Muscle of leg (tissue), 11 donors: Measurements from ENCODE around the gene TGFBR3L. TPM values are rescaled to one million over a fixed set of nuclear protein-coding genes. Genes with fewer than 3 reads are reported as not detected.
A peak's percentile ranks its signal among the peaks of the same experiment; 100 is the strongest.

Experiments
- DNase-seq: peaks from one replicate; pipeline ENCODE4 v3.0.0; 2013
- H3K27ac ChIP-seq: one replicate; pipeline ENCODE4 v1.5.1; 2013; ENCODE audit warnings: mild to moderate bottlenecking, low read length, control low read depth
- H3K27me3 ChIP-seq: one replicate; pipeline ENCODE4 v1.6.1; 2013; ENCODE audit warnings: low read length; ENCODE audit not compliant: control insufficient read depth, insufficient read depth
- H3K36me3 ChIP-seq: one replicate; pipeline ENCODE4 v1.6.1; 2013; ENCODE audit warnings: low read length; ENCODE audit not compliant: control insufficient read depth, insufficient read depth
- H3K4me1 ChIP-seq: one replicate; pipeline ENCODE4 v1.6.1; 2013; ENCODE audit warnings: low read length; ENCODE audit not compliant: control insufficient read depth, insufficient read depth
- H3K4me3 ChIP-seq: one replicate; pipeline ENCODE4 v1.5.1; 2013; ENCODE audit warnings: low read length, control low read depth
- H3K9me3 ChIP-seq: replicated peaks from 2 replicates; pipeline ENCODE4 v1.6.1; 2013; ENCODE audit warnings: low read depth, low read length; ENCODE audit not compliant: control insufficient read depth
- WGBS: methylation state at CpG from one replicate; pipeline ENCODE4 v1.1.5; 2013; ENCODE audit warnings: missing lambda C conversion rate; ENCODE audit not compliant: insufficient coverage; 5-methylcytosine and 5-hydroxymethylcytosine counted together
- polyA plus RNA-seq, 8 donors: library from polyadenylated mRNA; unstranded; fragments of 120-200 nt; gene quantifications; one replicate each; pipeline versions ENCODE4 v1.2.1 to v1.2.3, GENCODE V29; 2013; ENCODE audit warnings: inconsistent platforms in 1 of 8, low replicate concordance in 1 of 8; ENCODE audit not compliant: insufficient read length in 8 of 8, insufficient read depth in 1 of 8
- total RNA-seq: library from RNA; stranded (reverse); fragments of 120-200 nt; gene quantifications from one replicate; pipeline ENCODE4 v1.2.4, GENCODE V29; 2013

The TGFBR3L gene
- total and polyA plus RNA-seq, 9 donors: 0.09 to 0.73 (median 0.43) TPM; not detected in 1

DNA sequence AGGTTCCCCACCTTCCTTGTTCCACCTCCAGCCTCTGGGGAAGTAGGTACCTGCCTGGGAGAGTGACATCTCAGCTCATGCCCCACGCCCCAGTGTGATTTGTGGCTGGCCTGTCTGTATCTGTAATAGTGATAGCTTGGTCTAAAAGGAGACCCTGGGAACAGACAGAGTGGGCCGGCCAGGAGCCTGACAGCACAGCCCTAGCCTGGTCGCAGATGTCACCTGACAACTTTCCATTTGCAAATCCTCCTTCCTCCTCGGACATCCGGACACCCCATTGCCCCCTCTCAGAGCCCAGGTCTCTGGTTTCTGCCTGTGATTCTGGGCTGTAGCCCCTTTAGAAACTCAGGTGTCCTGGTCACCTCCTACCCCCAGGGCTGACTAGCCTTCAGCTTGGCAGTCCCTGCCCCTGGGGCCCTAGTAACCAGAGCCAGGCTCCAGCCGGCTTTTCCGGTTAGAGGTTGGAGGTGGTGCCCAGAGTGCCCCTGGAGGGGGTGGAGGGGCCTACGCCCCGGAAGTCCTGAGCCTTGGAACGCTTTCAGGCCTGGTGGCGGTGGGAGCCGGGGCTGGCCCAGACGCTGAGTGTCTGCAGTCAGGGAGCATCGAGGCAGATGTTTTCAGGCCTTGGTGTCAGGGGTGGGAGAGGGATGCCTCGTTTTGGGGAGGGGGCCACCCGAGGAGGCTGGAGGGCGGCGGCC is 19.9 kb upstream of the TGFBR3L start:
- Histone ChIP-seq H3K4me3 (no peak overlapping the region), H3K4me1 (no peaks in the 10 kb centered on the region), H3K9me3 (no peaks in the 10 kb centered on the region), H3K36me3 (no peaks in the 10 kb centered on the region), H3K27ac (no peak overlapping the region), H3K27me3 (peaks cover 5% of the 10 kb centered on the region)
- DNase-seq: no peak
- WGBS: 46% methylated on average over 18 of the region's 18 CpGs

DNA sequence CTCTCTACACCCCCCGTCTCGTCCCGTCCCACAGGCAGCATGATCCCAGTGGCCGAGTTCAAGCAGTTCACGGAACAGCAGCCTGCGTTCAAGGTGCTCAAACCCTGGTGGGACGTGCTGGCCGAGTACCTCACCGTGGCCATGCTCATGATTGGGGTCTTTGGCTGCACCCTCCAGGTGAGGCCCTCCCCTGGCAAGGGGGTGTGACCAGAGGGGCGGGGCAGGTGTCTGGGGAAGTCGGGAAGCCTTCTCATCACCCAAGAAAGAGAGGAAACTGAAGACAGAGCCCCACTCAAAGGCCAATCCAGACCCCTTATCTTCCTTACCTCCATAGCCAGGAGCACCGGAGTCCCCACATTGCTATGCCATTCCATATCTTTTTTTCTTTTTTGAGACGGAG is 19.1 kb upstream of the TGFBR3L start:
- no peak overlapping the region for H3K4me3 ChIP-seq
- no peaks in the 10 kb centered on the region for H3K36me3 ChIP-seq
- H3K27me3 ChIP-seq: peaks cover 5% of the 10 kb centered on the region
- 89% methylated on average over 8 of the region's 13 CpGs for WGBS
- no peaks in the 10 kb centered on the region for H3K9me3 ChIP-seq
- no peak overlapping the region for H3K27ac ChIP-seq
- peaks cover 4% of the 10 kb centered on the region for H3K4me1 ChIP-seq
- DNase-seq: no peak

DNA sequence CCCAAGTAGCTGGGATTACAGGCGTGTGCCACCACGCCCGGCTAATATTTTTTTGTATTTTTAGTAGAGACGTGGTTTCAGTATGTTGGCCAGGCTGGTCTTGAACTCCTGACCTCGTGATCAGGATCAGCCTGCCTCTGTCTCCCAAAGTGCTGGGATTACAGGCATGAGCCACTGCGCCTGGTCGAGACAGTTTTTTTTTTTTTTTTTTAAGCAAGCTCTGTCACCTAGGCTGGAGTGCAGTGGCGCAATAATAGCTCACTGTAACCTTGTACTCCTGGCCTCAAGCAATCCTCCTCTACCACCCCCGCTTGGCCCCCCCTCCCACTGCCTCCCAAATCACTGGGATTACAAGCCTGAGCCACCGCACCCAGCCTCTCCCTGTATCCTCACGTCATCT is 17.3 kb upstream of the TGFBR3L start:
- no peak overlapping the region for H3K27ac ChIP-seq
- no peak overlapping the region for H3K4me3 ChIP-seq
- H3K4me1 ChIP-seq: peaks cover 12% of the 10 kb centered on the region
- no peaks in the 10 kb centered on the region for H3K9me3 ChIP-seq
- no peaks in the 10 kb centered on the region for H3K27me3 ChIP-seq
- WGBS: 87% methylated on average over 7 of the region's 11 CpGs
- H3K36me3 ChIP-seq: no peaks in the 10 kb centered on the region
- no peak for DNase-seq

DNA sequence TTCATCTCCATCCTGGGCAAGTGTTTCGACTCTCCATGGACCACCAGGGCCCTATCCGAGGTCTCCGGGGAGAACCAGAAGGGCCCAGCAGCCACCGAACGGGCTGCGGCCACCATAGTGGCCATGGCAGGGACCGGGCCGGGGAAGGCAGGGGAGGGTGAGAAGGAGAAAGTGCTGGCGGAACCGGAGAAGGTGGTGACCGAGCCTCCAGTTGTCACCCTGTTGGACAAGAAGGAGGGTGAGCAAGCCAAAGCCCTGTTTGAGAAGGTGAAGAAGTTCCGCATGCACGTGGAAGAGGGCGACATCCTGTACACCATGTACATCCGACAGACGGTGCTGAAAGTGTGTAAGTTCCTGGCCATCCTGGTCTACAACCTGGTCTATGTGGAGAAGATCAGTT is 15.7 kb upstream of the TGFBR3L start:
- H3K27me3 ChIP-seq: no peaks in the 10 kb centered on the region
- no peaks in the 10 kb centered on the region for H3K36me3 ChIP-seq
- H3K9me3 ChIP-seq: no peaks in the 10 kb centered on the region
- no peak for DNase-seq
- 95% methylated on average over 15 of the region's 16 CpGs for WGBS
- no peak overlapping the region for H3K27ac ChIP-seq
- peaks cover 21% of the 10 kb centered on the region for H3K4me1 ChIP-seq
- no peak overlapping the region for H3K4me3 ChIP-seq

DNA sequence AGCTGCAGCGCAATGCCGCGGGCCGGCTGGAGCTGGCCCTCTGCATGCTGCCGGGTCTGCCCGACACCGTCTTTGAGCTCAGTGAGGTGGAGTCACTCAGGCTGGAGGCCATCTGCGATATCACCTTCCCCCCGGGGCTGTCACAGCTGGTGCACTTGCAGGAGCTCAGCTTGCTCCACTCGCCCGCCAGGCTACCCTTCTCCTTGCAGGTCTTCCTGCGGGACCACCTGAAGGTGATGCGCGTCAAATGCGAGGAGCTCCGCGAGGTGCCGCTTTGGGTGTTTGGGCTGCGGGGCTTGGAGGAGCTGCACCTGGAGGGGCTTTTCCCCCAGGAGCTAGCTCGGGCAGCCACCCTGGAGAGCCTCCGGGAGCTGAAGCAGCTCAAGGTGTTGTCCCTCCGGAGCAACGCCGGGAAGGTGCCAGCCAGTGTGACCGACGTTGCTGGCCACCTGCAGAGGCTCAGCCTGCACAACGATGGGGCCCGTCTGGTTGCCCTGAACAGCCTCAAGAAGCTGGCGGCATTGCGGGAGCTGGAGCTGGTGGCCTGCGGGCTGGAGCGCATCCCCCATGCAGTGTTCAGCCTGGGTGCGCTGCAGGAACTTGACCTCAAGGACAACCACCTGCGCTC is 14.8 kb upstream of the TGFBR3L start:
- no peak for DNase-seq
- Histone ChIP-seq H3K4me3 (no peak overlapping the region), H3K4me1 (peaks cover 26% of the 10 kb centered on the region), H3K9me3 (no peaks in the 10 kb centered on the region), H3K27me3 (no peaks in the 10 kb centered on the region), H3K36me3 (no peaks in the 10 kb centered on the region), H3K27ac (no peak overlapping the region)
- WGBS: 87% methylated on average over 34 of the region's 34 CpGs

DNA sequence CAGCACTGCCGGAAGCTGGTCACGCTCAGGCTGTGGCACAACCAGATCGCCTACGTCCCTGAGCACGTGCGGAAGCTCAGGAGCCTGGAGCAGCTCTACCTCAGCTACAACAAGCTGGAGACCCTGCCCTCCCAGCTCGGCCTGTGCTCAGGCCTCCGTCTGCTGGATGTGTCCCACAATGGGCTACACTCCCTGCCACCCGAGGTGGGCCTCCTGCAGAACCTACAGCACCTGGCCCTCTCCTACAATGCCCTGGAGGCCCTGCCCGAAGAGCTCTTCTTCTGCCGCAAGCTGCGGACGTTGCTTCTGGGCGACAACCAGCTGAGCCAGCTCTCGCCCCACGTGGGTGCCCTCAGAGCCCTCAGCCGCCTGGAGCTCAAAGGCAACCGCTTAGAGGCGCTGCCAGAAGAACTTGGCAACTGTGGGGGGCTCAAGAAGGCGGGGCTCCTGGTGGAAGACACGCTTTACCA is 14.2 kb upstream of the TGFBR3L start:
- DNase-seq: peak; percentile 23
- 68% methylated on average over 19 of the region's 21 CpGs for WGBS
- no peaks in the 10 kb centered on the region for H3K9me3 ChIP-seq

DNA sequence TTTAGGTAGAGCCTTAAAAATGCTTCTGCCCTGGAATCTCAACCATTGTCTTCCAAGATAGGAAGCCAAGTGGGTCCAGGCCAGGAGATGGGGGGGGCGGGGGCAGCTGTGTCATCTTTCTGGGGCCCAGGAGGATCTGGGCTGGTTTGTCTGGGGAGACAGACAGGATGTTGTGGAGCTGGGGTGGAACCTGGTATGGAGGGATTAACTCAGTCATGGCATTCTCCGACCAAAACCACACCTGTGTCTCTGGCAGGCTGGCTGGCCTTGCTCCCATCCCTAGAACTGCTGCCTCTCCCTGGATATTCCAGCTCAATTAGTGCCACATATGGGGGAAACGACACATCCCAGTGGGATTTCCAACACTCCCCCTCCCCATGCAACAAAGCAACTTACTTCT is 13.7 kb upstream of the TGFBR3L start:
- H3K27ac ChIP-seq: no peak overlapping the region
- H3K9me3 ChIP-seq: no peaks in the 10 kb centered on the region
- WGBS: 33% methylated on average over 1 of the region's 3 CpGs
- no peak for DNase-seq
- H3K36me3 ChIP-seq: peaks cover 7% of the 10 kb centered on the region
- H3K27me3 ChIP-seq: no peaks in the 10 kb centered on the region
- H3K4me1 ChIP-seq: peaks cover 35% of the 10 kb centered on the region
- no peak overlapping the region for H3K4me3 ChIP-seq

More for the DNA sequence above, 14.2 kb upstream of the TGFBR3L start:
- no peak overlapping the region for H3K4me3 ChIP-seq
- H3K27me3 ChIP-seq: no peaks in the 10 kb centered on the region
- H3K36me3 ChIP-seq: peaks cover 3% of the 10 kb centered on the region
- H3K4me1 ChIP-seq: peaks cover 32% of the 10 kb centered on the region
- no peak overlapping the region for H3K27ac ChIP-seq

DNA sequence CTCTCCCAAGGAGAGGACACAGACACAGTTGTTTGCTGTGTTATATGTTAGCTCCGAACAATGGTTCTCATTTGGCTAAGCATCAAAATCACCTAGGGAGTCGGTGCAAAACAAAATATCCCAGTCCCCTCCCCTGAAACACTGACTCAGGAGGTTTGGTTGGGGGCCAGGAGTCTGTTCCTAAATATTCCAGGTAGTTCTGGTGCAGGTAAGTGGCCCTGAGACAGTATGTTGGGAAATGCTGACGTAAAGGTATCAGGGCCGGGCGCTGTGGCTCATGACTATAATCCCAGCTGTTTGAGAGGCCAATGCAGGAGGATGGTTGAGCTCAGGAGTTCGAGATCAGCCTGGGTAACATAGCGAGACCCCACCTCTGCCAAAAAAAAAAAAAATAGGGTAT is 13.3 kb upstream of the TGFBR3L start:
- no peak overlapping the region for H3K4me3 ChIP-seq
- peaks cover 35% of the 10 kb centered on the region for H3K4me1 ChIP-seq
- H3K27me3 ChIP-seq: no peaks in the 10 kb centered on the region
- WGBS: 96% methylated on average over 3 of the region's 7 CpGs
- no peak overlapping the region for H3K27ac ChIP-seq
- DNase-seq: no peak
- H3K9me3 ChIP-seq: no peaks in the 10 kb centered on the region
- H3K36me3 ChIP-seq: peaks cover 11% of the 10 kb centered on the region

DNA sequence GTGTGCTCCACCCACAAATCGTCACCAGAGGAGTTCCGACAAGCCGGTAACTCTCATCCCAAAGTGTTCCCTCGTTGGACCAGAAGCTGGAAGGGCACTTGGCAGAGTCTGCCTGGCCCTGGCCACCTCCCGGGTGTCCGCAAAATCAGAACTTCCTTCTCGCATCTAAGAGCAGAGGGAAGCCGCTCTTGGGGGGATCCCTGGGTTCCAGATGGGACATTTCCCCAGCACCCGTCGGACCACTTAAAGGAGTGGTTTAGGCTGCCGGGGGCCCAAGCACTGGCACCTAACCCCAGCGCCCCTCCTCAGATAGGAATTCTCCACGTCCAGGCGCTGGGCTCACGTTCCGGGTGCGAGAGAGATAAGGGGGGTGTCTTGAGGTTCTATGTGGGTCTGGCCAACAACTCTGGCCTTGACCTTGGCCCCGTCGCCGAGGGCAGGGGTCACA is 11.8 kb upstream of the TGFBR3L start:
- peaks cover 40% of the 10 kb centered on the region for H3K4me1 ChIP-seq
- peak overlapping the region; percentile 77 for H3K4me3 ChIP-seq
- WGBS: 21% methylated on average over 10 of the region's 20 CpGs
- DNase-seq: no peak
- no peaks in the 10 kb centered on the region for H3K9me3 ChIP-seq
- no peaks in the 10 kb centered on the region for H3K27me3 ChIP-seq
- H3K36me3 ChIP-seq: peaks cover 12% of the 10 kb centered on the region
- peak overlapping the region; percentile 94 for H3K27ac ChIP-seq

DNA sequence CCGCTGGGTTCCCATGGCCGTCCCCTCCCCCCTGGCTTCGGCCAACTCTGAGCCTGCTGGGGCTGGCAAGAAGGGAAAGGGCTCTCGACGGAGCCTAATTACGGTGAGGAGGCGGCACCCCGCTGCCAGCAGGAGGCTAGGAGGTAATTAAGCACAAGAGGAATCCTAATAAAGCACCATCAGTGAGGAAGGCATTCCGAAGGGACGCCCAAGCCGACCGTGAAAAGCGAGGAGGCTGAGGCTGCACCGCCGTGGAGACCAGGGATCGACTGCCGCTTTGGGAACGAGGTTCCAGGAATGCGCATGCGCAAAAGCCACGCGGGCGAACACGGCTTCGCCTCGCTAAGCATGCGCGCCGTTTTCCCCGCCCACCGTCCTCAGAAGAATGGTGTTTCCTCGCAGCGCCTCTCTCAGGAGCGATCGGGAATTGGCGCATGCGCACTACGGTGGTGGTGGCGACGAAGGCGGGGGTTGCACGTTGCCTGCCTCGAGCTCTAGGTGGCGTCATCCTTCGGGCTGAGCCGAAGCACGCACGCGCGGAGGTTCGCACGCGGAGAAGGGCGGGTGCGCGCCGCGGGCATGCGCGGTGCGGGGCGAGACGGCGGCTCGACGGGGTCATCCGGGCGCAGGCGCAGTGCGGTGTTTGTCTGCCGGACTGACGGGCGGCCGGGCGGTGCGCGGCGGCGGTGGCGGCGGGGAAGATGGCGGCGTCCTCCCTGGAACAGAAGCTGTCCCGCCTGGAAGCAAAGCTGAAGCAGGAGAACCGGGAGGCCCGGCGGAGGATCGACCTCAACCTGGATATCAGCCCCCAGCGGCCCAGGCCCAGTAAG is 11.2 kb upstream of the TGFBR3L start, which contains the start of gene MAP2K7:
MAP2K7 (plus strand) TSS at position 634 of the 830 bp plus-strand sequence; CDS start at position 702, 68 bp downstream.
- WGBS: under 1% methylated on average over 88 of the region's 89 CpGs
- Histone ChIP-seq H3K4me1 (peaks cover 40% of the 10 kb centered on the region), H3K4me3 (peak within 1 kb of the TSS; percentile 84), H3K36me3 (peaks cover 15% of the 10 kb centered on the region), H3K27ac (peak within 1 kb of the TSS; percentile 94), H3K9me3 (no peaks in the 10 kb centered on the region), H3K27me3 (no peaks in the 10 kb centered on the region)
- peak; percentile 100 for DNase-seq
